Smooth muscle cell (in vitro differentiated cells): Measurements from ENCODE around the gene NCOA3. TPM values are rescaled to one million over a fixed set of nuclear protein-coding genes. Genes with fewer than 3 reads are reported as not detected.

Experiments used
- DNase-seq: peaks from one replicate; lab custom pipeline; 2025; ENCODE audit not compliant: unreplicated experiment; lab: John Stamatoyannopoulos, UW
- H2AFZ ChIP-seq: fragments of 200-600 bp; sonication (generic); 2 replicates; pipeline ENCODE4 v1.6.0; 2016; ENCODE audit warnings: antibody characterized with exemption, low read depth, mild to moderate bottlenecking
- H3F3A ChIP-seq: fragments of 200-600 bp; sonication (generic); 2 replicates; pipeline ENCODE4 v1.6.0; 2017; ENCODE audit warnings: antibody characterized with exemption, low read depth
- H3K27ac ChIP-seq: fragments of 200-600 bp; sonication (generic); 2 replicates; pipeline ENCODE4 v1.5.1; 2016; ENCODE audit warnings: low read depth, mild to moderate bottlenecking
- H3K27me3 ChIP-seq: fragments of 200-600 bp; sonication (generic); 2 replicates; pipeline ENCODE4 v1.6.1; 2016; ENCODE audit warnings: low read depth, mild to moderate bottlenecking
- H3K36me3 ChIP-seq: fragments of 200-600 bp; sonication (generic); 2 replicates; pipeline ENCODE4 v1.5.1; 2016; ENCODE audit warnings: low read depth
- H3K4me1 ChIP-seq: fragments of 200-600 bp; sonication (generic); 2 replicates; pipeline ENCODE4 v1.5.1; 2016; ENCODE audit warnings: low read depth
- H3K4me2 ChIP-seq: fragments of 200-600 bp; sonication (generic); 2 replicates; pipeline ENCODE4 v1.6.0; 2016; ENCODE audit warnings: mild to moderate bottlenecking
- H3K4me3 ChIP-seq: fragments of 200-600 bp; sonication (generic); 2 replicates; pipeline ENCODE4 v1.5.1; 2016; ENCODE audit warnings: mild to moderate bottlenecking
- H3K79me2 ChIP-seq: fragments of 200-600 bp; sonication (generic); 2 replicates; pipeline ENCODE4 v1.6.0; 2016; ENCODE audit warnings: low read depth, mild to moderate bottlenecking
- H3K9ac ChIP-seq: fragments of 200-600 bp; sonication (generic); 2 replicates; pipeline ENCODE4 v1.6.0; 2016; ENCODE audit warnings: low read depth
- H3K9me3 ChIP-seq: fragments of 200-600 bp; sonication (generic); replicated peaks from 2 replicates; pipeline ENCODE4 v1.5.1; 2016; ENCODE audit warnings: low read depth
- H4K20me1 ChIP-seq: fragments of 200-600 bp; sonication (generic); 2 replicates; pipeline ENCODE4 v1.6.0; 2016; ENCODE audit warnings: low read depth
- CTCF ChIP-seq: fragments of 200-600 bp; sonication (generic); IDR thresholded peaks from 2 replicates; pipeline ENCODE4 v1.5.1; 2017; ENCODE audit warnings: borderline replicate concordance, mild to moderate bottlenecking, antibody characterized with exemption; ENCODE audit not compliant: insufficient read depth, poor library complexity, severe bottlenecking
- WGBS: methylation state at CpG from one replicate; pipeline ENCODE4 v1.1.7; 2016; ENCODE audit warnings: low lambda C conversion rate; 5-methylcytosine and 5-hydroxymethylcytosine counted together
- polyA plus RNA-seq: library from polyadenylated mRNA; unstranded; fragments of >200 nt; fragmentation: Nextera tagmentation; extraction: Ambion mirVana; gene quantifications from 2 replicates; pipeline ENCODE4 v1.2.1, GENCODE V29; 2016
- total RNA-seq: library from RNA; depleted of rRNA; stranded (reverse); fragments of >200 nt; gene quantifications from 2 replicates; pipeline ENCODE4 v1.2.3, GENCODE V29; 2014

NCOA3 gene
- total and polyA plus RNA-seq, 2 experiments from 2014 or later, result 6.0 to 28.4 TPM

DNA sequence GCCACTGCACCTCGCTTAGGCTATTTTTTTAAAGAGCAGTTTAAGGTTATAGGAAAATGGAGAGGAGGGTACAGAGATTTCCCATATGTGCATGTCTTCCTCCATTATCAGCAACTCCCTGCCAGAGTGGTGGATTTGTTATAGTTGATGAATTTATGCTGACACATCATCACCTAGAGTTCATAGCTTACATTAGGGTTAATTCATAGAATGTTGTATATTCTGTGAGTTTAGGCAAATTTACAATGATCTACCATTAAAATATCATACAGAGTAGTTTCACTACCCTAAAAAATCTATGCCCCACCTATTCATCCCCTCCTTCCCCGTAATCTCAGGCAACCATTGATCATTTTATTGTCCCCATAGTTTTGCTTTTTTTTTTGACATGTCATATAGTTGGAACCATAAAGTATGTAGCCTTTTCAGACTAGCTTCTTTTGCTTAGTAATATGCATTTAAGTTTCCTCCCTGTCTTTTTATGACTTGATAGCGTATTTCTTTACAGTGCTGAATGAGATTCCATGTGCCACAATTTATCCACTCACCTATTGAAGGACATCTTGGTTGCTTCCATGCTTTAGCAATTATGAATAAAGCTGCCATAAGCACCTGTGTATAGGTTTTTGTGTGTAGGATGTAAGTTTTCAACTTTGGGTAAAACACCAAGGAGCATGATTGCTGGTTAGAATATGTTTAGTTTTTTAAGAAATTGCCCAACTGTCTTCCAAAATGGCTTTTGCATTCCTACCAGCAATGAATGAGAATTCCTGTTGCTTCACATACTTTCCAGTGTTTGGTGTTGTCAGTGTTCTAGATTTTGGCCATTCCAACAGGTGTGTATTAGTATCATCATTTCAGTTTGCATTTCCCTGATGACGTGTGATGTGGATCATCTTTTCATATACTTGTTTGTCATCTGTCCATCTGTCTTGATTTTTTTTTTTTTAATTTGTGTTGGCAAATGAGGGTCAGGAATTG lies 60.2 kb downstream of the NCOA3 start:
- DNase-seq, result no peak
- H4K20me1 ChIP-seq, result peaks cover 98% of the 10 kb centered on the region
- H3K4me1 ChIP-seq, result peaks cover 12% of the 10 kb centered on the region
- H3K4me3 ChIP-seq, result no peak overlapping the region
- TF ChIP-seq CTCF, result no peak
- H3K36me3 ChIP-seq, result no peaks in the 10 kb centered on the region
- no peak overlapping the region for H2AFZ ChIP-seq
- WGBS, result 82% methylated on average over 4 of the region's 4 CpGs
- no peak overlapping the region for H3K9ac ChIP-seq
- no peaks in the 10 kb centered on the region for H3K9me3 ChIP-seq
- no peak overlapping the region for H3K4me2 ChIP-seq
- H3K27me3 ChIP-seq, result no peaks in the 10 kb centered on the region
- peaks cover 88% of the 10 kb centered on the region for H3K79me2 ChIP-seq
- H3K27ac ChIP-seq, result no peak overlapping the region
- H3F3A ChIP-seq, result no peaks in the 10 kb centered on the region

GRCh38 chr20:47566269-47566668 lies 64.6 kb downstream of the NCOA3 start:
- Histone ChIP-seq H2AFZ (no peak overlapping the region), H3K36me3 (no peaks in the 10 kb centered on the region), H3K27ac (no peak overlapping the region), H3K4me2 (no peak overlapping the region), H3K9me3 (peaks cover under 1% of the 10 kb centered on the region), H3F3A (no peaks in the 10 kb centered on the region), H4K20me1 (peaks cover 81% of the 10 kb centered on the region), H3K4me3 (no peak overlapping the region), H3K79me2 (peaks cover 83% of the 10 kb centered on the region), H3K9ac (no peak overlapping the region), H3K4me1 (no peaks in the 10 kb centered on the region), H3K27me3 (no peaks in the 10 kb centered on the region)
- no peak for DNase-seq
- WGBS, result 98% methylated on average over 5 of the region's 5 CpGs
- no peak for TF ChIP-seq CTCF

GRCh38 chr20:47568019-47568418 lies 66.3 kb downstream of the NCOA3 start:
- no peaks in the 10 kb centered on the region for H3K36me3 ChIP-seq
- H3K9me3 ChIP-seq, result peaks cover 2% of the 10 kb centered on the region
- H3K4me1 ChIP-seq, result no peaks in the 10 kb centered on the region
- peaks cover 78% of the 10 kb centered on the region for H3K79me2 ChIP-seq
- H3K27ac ChIP-seq, result no peak overlapping the region
- no peaks in the 10 kb centered on the region for H3K27me3 ChIP-seq
- no peak for TF ChIP-seq CTCF
- no peak overlapping the region for H3K4me2 ChIP-seq
- H3F3A ChIP-seq, result no peaks in the 10 kb centered on the region
- no peak overlapping the region for H2AFZ ChIP-seq
- H3K4me3 ChIP-seq, result no peak overlapping the region
- peaks cover 77% of the 10 kb centered on the region for H4K20me1 ChIP-seq
- no peak for DNase-seq
- H3K9ac ChIP-seq, result no peak overlapping the region
- WGBS, result 82% methylated on average over 2 of the region's 2 CpGs
